Dermis microvascular lymphatic vessel endothelial cell (primary cell): ENCODE results near the gene PITPNM1. TPM values are rescaled to one million over a fixed set of nuclear protein-coding genes. Genes with fewer than 3 reads are reported as not detected.
"Not testable (repeated sequence)": the region's sequence is repeated elsewhere in the genome, so short reads cannot be mapped to it uniquely, and the experiment has no call there.

Experiments used
- DNase-seq, 2 donors: peaks; one replicate each; pipeline versions ENCODE4 v3.0.0 to v3.0.0-alpha.2; 2010; ENCODE audit warnings: low read depth in 2 of 2
- total RNA-seq: library from RNA; depleted of rRNA; stranded (reverse); fragments of >200 nt; gene quantifications from 2 replicates; pipeline ENCODE4 v1.2.1, GENCODE V29; 2014

PITPNM1 gene
- total RNA-seq, 1 donor from 2014 or later = 6.3 TPM

DNA sequence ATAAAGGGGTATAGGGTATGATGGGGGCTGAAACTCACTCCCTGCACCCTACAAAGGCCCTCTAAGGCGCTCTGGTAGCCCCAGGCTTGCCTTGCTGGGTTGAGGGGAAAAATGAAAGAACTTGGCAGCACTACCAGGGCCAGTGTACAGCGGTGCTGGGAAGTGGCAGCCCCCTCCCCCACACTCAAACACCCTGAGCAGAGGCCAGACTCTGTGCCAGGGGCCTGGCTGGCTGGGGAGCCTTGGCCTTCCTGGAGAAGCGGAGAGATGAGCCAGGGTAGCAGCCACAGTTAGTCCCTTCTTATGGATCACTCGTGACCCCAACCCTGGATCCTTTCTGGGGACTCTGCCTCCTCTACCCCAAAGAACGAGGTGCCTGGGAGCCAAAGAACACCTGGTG is 38.8 kb downstream of the PITPNM1 start:
- no peak for DNase-seq

DNA sequence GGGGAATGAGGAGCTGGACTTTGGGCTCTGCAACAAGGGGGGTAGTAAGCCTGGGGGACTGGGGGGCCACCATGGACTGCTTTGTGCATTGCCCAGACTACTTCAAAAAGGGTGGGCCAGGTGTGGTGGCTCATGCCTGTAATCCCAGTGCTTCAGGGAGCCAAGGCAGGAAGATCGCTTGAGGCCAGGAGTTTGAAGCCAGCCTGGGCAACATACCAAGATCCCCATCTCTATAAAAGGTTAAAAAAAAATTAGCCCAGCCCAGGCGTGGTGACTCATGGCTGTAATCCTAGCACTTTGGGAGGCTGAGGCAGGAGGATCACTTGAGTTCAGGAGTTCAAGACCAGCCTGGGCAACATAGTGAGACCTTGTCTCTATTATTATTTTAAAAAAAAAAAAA is 39.6 kb downstream of the PITPNM1 start:
- DNase-seq = not testable (repeated sequence)

DNA sequence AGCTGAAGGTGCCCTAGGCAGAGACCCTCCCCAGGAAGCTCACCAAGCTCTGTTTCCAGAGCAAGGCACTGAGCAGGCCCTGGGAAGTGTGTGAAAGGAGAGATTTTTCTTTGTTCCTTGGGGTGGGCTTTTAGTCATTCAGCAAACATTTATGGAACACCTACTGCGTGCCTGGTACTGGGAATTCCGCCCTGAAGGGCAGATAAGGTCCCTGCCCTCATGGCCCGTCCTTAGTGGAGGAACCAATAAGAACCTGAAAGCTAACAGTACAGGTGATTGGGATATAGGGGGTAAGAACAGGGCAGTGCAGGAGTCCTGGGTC is 40.0 kb downstream of the PITPNM1 start:
- DNase-seq = no peak

DNA sequence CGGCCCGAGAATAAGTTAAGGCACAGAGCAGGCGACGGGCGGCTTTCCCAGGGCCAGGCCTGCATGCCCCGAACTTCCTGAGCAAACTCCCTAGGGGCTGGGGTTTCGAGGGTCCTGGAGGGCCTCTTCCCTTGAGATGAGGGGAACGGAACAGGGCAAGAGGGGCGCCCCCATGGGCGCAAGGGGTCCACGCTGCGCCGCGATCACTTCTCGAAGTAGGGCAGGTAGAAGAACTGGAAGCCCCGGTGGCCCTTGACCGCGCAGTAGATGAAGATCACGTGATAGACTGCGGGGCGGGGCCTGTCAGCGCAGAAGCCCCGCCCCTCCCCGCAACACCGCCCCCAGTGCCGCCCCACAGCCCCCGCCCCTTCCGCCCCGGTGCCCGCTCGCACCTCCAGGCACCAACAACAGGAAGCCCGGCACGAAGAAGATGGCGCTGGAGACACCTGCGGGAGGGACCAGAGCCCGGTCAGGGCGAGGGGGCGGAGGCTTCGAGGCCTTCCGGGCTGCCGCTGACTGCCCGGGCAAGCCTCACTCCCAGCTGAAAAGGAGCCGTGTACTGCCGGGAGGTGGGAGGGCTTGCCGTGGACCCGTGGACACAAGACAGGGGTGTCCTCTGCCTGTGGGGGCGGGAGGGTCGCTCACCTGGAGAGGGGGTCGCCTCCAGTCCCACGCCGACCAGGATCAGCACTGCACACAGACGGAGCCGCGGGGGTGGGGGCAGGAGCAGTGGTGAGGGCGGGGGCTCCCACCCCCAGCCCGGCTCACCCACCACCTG is 40.6 kb downstream of the PITPNM1 start:
- DNase-seq = peak; percentile 55 to 86

DNA sequence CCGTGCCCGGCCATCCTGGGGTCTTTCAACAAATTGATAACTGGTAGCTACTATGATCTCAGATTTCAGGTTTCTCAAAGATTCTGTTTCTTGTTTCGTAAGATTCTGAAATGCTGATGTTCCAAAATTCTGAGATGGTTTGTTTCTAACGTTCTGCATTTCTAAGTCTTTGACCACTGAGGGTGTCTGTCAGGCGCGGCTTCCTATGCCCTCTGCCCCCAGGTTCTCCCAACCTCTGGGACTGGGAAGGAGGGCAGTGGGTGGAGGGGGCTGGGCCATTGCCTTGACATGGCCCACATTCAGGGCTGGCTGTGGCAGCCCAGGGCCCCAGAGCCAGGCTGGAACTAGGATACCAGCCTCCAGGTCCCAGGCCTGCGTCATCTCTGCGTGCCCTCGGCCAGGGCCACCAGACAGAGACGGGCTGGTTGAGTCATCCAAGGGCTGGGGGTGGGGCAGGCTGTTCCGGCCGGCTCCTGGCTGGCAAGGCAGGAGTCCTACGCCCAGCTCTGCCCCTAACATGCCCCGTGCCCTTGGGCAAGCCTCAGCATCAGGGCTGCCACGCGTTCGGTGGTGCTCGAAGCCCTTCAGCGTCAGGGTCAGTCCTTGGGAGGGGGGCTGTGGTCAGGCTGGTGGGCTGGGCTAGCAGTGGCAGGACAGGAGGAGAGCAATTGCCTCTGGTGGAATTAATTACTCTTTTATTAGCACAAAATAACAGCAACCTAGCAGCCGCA is 41.3 kb downstream of the PITPNM1 start:
- DNase-seq = peak; percentile 37 to 72

DNA sequence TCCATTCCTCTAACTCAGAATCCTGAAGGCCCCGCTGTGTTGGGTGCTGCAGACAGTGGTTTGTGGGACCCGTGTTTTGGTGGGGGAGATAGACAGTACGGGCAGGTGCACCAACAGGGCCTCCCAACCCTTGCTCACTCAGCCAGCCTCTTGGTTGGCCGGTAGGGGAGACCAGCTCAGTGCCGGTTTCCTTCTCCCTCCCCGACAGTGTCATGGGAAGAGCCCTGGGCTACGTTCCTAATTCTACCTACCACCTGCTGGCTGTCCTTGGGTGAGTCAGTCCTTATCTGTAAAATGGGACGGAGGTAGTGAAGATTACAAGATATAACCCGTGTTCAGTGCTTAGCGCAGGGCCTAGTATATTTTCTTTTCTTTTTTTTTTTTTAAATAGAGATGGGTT is 42.0 kb downstream of the PITPNM1 start:
- no peak for DNase-seq

DNA sequence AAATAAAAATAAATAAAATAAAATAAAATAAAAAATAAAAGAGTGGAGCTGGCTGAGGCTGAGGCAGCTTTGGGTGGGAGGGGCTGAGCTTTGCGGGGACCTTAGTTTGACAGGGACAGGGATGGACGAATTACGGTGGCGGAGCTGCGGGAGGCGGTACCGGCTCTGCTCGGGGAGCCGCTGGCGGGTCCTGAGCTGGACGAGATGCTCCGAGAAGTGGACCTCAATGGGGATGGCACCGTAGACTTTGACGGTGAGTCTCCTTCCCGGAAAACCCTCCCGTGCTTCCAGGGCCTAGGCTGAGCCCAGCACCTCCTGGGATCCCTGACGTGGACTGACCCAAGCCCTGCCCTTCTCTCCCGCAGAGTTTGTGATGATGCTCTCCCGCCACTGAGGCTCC is 46.9 kb downstream of the PITPNM1 start:
- no peak for DNase-seq

DNA sequence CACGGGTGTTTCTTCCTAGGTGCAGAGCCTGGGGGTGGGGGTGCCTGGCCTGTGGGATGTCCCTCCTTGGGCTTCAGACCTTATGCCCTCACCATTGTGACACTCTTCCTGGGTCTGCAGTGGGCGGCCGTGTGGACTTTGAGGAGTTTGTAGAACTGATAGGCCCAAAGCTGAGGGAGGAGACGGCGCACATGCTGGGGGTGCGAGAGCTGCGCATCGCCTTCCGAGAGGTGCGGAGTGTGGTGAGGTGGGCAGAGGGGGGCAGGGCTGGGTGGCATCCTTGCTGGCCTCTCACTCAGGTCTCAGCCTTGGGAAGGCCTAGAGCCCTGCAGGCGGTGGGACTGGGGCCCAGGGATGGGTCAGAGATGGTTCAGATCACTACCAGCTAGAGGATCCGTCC is 47.7 kb downstream of the PITPNM1 start:
- DNase-seq = no peak

DNA sequence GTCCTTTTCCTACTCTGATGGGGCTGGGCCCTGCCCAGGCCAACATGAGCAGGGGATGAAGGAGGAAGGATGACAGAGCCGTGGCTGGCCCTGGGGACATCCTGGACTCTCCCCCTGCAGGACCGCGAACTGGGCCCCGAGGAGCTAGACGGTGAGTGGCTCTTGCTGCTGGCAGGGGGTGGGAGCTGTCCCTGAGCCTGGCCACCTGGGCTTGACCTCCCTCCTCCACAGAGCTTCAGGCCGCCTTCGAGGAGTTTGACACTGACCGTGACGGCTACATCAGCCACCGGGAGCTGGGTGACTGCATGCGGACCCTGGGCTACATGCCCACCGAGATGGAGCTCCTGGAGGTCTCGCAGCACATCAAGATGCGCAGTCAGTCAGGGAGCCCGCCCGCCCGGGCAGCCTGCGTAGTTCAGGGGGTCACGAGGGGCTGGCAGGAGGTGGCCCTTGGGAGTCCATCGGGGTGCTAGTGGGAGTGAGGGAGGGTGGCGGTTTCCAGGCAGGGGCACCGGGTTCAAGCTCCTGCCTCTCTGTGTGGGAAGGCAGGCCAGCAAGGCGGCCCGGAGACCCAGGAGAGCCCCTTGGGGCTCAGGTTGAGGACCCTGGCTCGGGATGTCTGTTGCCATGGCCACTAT is 49.0 kb downstream of the PITPNM1 start:
- DNase-seq = no peak

DNA sequence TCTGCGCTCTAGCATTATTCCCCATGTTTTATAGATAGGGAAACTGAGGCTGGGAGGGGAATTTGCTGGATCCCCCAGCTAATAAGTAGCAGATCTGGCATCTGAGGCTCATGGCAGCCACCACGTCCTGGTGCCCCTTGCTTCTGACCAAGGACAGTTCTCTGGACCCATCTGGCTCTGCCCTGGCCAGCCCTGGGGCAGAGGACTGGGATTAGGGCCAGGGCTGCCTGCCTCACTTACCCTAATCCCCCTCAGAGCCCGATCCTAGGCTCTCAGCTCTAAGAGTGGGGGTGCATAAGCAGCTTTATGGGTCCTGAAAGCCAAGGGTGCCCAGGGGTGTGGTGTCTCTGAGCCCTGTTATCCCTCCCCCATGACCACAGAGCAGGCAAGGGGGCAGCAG is 50.1 kb downstream of the PITPNM1 start, which contains the start of gene CABP4:
Gene CABP4 (plus strand): TSS at position 301 of the 400 bp plus-strand sequence. CDS start 70 bp downstream, at position 371.
- DNase-seq = no peak

DNA sequence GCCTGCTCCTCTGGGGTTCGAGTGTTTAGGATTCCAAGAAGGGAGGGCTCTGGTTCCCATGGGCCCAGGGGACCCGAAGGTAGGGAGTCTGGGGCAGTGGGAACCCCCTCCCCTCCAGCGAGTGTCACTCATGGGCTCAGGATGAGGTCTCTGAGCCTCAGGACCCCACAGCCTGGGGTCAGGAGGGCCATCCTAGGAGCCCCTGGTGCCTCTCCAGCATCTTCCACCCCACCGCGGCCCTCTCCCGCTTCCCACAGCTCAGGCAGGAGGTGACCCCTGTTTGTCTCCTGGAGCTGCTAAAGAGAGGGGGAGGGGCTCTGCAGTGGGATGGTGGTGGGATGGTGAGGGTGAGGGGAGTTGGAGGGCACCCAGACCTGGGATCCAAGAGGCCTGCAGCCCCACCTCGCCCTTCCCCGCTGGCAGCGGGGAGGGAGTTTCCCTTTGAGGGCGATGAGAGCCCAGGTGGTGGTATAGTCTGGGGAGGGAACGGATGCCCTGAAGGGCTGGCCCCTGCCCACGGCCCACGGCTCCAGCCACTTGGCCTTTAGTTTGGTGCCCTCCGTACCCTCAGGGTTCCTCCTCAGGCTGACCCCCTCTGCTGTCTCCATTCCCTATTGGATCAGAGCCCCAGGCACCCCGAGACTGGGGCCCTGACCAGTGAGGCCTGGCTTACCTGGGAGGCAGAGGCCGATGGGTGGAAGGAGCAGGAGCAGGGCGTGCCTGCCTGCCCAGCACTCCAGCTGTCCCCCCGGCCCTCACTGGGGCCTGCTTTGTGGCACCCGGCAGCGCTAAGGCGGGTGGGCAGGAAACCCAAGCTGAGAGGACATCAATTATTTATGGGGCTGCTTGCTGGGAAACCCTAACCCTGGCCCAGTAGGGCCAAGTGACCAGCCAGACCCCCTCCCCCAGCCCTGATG is 51.1 kb downstream of the PITPNM1 start:
- no peak for DNase-seq

DNA sequence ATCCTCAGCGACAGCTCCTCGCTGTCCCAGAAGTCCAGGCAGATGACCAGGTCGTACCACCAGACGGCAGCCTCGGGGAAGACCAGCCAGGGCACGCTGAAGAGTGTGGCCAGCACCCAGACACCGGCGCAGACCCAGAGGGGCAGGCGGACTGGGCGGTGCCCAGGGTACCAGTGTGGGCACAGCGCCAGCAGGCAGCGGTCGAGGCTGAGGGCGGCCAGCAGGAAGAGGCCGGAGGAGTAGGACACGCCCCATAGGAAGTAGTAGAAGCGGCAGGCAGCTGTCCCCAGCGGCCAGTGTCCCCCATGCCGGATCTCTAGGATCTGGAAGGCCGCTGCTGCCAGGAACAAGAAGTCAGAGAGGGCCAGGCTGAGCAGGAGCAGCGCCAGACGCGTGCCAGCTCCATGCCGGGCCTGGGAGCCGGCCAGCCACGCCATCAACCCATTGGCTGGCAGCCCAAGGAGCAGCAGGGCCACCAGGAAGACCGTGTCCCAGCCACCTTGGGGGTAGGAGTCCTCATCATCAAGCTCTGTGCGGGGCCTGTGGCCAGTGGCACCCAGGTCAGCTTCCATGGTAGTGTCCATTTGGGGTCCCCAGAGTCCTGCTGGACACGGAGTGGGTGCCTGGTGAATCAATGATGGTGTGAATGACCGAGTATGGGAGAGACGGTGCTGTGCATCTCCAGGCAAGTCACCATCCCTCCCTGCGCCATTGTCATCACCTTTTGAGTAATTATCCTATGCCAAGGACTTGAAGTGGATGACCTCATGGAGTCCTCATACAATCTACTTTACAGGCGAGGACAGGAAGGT is 52.8 kb downstream of the PITPNM1 start, which contains the start of gene GPR152:
Gene GPR152 (minus strand): TSS at position 589 of the 812 bp plus-strand sequence. CDS start 5 bp downstream, at position 584.
- peak in 1 of 2 donors; percentile 46 for DNase-seq

DNA sequence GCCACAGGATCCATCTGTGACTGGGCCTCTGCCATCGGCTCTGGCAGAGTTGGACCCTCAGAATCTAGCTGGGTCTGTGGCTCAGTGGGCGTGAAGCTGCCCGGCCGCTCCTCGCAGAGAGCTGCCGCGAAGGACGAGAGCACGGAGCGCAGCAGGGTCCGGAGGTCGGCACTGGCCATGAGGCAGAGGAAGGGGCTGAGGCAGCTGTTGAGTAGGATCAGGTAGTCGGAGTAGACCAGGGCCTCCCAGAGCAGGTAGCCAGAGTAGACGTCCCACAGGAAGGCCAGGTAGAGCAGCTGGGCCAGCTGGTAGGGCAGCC is 53.5 kb downstream of the PITPNM1 start:
- DNase-seq = no peak

DNA sequence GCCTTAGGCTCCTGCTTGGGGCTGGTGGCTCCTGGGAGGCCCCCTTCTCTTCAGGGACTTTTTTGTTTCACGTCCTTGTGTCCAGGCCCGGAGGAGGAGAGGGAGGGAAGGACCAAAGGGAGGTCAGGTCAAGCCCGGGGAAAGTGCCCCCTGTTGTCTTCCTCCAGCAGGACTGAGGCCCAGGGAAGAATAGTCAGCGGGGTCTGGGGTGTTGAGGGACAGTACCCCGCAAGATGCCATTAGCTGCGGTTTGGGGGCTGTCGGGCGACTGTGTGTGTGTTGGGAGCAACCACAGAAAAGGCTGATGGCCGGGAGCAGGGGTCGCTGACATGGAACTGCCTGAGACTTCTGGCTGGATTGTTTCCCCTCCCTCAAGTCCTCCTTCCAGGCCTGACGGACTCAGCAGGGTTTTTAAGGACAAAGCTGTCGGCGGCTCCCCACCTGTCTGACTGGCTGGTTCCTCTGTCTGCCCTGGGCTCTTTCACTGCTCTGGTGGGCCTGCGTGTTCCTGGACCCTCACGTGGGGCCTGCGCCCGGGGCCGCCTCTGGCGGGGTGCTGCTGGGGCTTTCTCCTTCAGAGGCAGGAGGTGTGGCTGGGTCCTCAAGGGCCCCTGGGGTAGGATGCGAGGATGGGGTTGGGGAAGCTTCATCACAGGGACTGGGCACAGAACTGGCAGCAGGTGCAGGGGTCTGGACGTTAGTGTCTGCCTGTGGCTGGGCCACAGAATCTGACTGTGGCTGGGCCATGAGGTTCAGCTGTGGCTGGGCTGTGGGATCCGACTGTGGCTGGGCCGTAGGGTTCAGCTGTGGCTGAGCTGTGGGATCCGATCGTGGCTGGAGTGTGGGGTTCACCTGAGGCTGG is 54.1 kb downstream of the PITPNM1 start:
- no peak for DNase-seq

DNA sequence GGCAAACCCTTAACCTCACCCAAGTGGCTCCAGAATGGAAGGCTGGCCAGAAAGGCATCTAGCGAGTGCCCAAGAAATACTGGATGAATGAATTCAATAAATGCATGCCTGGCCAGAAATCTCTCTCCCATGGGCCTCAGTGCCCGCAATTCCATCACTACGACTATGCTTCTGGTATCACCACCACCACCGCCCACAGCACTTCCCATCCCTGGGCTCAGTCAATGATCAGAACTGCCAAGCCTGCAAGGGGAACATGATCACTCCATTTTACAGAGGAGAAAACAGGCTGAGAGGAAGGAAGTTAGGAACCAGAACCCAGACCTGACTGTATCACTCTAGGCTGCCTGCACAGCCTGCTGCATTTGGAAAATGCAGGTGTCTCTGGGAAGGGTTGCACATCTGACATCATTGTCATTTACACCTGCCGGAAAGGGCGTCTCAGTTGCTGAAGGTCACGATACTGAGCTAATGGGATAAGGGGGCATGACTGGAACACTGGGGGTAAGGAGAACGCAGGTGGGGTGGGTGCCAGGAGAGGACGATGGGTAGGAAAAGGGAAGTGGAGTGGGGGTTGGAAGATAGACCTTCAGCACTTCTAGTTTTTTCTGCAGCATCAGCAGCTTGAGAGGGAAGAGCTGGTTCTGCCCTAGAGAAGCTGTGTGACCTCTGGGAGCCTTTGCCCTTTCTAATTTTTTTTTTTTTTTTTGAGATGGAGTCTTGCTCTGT is 55.9 kb downstream of the PITPNM1 start:
- no peak for DNase-seq

DNA sequence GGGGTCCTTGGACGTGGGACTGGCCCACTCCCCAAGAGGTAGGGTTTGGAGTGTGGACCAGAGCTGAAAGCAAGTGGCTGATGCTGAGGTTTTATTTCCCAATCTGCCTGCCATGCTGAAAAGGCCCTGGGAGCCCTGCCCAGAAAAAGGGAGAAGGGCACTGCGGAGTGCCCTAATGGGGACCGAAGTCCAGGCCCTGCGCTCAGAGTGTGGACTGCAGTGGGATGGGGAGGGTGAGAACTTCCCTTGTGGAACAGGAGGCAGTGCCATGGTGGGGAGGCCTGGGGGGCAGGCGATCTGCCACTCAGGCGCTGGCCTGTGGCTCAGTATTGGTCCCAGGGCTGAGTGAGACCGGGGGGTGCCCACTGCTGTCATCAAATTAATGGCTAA is 56.9 kb downstream of the PITPNM1 start:
- DNase-seq = no peak

DNA sequence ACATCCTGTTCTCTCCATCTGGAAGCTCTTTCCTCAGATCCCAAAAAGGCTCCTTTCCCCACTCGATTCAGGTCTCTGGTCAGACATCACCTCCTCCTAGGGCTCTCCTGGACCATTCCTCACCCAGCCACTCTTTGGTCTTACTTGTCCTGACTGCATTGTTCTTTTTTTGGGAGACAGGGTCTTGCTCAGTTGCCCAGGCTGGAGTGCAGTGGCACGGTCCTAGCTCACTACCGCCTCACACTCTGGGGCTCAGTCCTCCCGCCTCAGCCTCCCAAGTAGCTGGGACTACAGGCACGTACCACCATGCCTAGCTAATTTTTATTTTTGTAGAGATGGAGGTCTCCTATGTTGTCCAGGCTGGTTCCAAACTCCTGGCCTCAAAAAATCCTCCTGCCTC is 59.6 kb downstream of the PITPNM1 start:
- DNase-seq = no peak

DNA sequence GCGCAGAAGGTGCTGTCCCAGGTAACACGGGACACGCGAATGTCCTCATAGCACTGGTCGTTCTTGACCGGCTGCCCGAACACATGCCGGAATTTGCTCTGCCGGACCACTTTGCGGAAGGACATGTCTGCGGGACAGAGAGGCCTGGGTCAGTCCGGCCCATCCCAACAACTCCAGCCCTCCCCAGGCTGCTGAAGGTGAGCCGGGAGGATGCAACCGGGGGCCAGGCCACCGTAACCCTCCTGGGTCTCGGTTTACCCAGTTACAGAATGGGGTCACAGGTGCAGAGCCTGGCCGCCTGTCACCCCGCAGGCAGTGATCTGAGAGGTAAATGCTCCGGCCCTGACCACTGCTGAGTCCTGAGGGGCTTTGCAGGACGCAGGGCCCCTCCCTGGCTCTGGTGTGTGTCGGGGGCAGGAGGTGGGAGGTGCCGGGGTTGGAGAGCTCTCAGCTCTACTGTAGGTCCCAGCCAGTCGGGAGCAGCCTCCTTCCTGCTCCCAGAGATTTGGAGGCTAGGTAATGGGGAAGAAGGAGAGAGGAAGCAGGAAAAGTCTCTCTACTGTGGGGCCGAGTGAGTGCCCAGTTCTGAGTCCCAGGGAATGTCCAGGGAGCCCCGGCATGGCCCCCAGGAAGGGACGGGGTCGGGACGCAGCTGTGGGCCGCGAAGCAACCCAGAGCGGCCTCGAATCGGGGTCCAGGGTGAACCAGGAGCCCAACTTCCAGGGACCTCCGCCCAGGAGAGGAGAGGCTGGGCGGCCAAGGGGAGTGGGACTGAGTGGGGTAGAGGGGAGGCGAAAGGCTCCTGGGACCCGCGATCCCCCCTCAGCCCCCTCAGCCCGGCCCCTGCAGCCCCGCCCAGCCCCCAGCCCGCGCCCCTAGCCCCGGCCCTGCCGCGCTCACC is 62.4 kb downstream of the PITPNM1 start:
- peak in 1 of 2 donors; percentile 22 for DNase-seq
